HG02981 (cell line): ENCODE measurements around the gene OBP2B.
"Not testable (repeated sequence)": the region's sequence is repeated elsewhere in the genome, so short reads cannot be mapped to it uniquely, and the experiment has no call there.

Experiments used
- ATAC-seq: cut with Tn5 transposase; IDR thresholded peaks from one replicate; pipeline ENCODE4 v1.9.1; 2021; ENCODE audit warnings: mild to moderate bottlenecking, moderate library complexity; ENCODE audit not compliant: unreplicated experiment

The OBP2B gene

DNA sequence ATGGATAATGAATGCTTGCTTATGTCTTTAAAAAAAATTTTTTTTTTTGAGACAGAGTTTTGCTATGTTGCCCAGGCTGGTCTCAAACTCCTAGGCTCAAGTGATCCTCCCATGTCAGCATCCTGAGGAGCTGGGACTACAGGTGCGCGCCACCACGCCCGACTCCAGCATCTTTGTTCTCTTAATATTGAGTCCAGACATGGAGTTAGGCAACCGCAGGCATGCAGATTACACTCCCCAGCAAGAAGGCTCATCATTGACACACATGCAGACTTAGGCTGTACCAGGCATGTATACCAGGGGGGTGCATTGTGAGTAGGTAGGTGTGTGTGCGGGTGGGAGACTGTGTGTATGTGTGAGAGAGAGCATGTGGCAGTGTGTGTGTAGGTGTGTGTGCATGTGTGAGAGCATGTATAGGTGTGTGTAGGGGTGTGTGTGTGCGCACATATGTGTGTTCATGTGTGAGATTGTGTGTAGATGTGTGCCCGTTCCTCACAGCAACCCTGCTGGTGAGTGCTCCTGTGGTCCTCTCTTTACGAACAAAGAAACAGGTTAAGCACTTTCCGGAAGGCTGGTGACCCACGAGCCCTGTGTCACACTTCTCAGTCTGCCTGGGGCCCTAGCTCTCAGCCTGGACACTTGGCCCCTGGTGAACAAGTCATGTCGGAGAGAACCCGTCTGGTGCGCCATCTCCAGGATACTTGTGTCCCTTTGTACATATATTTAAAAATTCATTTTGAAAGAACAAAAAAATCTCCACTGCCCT, 6.2 kb downstream of the OBP2B start:
- no peak for ATAC-seq

DNA sequence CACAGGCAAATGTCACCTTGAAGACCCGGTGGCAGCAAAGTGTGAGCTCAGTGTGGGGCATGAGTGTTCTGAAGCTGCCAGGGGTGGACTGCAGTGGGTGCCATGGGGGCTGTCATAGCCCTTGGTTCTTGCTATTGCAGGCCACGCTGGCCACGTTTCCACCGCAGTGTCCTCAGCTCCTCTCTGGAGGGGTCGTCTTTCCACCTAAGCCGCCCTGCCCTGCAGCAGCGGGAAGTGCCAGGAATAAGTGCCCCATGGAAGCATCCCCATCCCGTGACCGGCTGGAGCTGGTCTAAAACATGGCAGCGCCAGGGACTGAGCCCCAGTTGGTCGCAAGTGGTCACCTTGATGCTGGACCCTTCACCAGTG, 6.9 kb downstream of the OBP2B start:
- ATAC-seq, result no peak

DNA sequence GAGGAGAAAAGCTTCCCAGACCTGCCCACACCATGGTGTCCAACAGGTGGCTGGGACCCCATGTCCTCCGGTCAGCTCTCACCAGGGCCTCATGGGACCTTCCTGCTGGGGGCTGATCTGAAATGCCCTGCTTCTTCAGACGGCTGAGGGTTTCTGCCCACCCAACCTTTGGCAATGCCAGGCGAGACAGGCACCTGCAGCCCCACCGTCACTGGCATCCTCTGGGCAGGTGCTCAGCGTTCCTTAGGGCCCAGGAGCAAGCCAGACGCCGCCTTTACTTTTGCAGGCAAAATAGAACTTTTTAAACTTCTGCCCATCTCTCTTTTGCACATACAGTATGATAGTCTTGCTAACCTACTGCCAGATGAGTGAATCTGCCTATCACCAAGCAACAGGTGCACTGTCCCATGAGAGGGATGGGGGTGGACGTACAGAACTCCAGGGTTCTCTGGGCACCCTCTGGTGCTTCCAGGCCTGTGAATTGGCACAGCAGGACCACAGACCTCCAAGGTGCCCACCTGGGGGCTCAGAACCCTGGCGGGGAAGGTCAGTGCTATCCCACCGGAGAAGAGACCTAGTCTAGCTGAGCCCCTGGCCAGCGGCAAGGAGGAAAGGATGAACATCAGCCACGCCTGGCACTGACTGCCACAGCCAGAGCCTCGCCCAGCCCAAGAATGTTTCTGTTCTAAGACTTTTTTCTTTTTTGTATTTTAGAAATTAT, 7.5 kb downstream of the OBP2B start:
- ATAC-seq, result no peak

DNA sequence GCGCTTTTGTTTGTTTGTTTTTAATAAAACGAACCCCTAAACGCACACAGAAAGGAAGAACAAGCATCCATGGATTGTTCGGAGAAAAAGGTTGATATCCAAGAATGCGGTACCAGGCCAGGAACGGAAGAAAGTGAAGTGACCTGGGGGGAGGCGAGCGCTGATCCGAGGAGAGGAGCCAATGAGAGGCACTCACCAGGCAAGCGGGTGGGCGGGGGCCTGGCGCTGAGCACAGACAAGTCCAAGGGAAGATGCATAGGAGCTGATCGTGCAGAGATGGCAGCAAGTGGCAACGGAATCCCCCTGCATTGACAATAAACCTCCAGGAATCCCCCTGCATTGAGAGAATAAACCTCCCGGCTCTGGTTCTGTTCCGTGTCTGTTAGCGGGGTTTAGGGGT, 8.4 kb downstream of the OBP2B start:
- ATAC-seq, result no peak

DNA sequence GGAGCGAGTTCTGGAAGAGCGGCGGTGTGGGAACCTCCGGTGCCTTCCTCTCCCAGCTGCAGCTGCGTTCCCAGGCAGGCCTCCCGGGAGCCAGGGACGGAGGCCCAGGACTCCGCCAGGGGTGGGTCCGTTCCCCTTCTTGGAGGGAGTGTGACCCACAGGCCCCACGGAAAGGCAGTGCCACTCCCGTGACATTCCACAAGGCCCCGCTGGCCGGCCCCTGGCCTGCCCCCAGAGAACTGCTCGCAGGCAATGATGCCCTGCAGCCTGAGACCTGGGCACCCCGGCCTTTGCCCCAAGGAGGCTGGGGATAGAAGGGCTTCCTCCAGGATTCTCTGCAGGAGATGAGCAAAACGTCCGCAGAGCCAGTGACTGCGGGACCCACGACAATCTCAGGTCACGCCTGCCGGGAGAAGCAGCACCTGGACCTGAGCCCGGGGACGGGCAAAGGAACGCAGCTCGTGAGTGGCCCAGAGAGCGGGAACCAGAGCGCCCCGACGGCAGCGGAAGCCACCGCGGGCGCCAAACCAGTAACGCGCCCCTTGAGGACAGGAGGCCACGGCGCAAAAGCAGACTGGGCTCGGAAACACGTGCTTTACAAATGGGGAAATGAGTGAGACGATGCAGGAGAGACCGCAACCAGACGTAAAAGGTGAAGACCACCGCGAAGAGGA, 9.3 kb downstream of the OBP2B start:
- no peak for ATAC-seq

DNA sequence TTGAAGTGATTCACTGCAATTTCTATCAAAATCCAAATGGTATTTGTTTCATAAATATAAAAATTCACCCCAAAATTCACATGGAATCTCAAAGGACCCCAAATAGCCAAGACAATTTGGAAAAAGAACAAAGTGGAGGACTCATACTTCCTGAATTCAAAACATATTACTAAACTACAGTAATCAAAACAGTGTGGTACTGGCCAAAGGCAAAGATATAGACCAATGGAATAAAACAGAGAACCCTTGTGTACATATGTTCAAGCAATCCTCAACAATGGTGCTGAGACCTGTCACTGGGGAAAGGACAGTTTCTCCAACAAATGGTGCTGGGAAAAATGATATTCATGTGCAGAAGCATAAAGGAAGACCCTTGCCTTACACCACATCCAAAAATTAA, 14.0 kb downstream of the OBP2B start:
- ATAC-seq, result no peak

DNA sequence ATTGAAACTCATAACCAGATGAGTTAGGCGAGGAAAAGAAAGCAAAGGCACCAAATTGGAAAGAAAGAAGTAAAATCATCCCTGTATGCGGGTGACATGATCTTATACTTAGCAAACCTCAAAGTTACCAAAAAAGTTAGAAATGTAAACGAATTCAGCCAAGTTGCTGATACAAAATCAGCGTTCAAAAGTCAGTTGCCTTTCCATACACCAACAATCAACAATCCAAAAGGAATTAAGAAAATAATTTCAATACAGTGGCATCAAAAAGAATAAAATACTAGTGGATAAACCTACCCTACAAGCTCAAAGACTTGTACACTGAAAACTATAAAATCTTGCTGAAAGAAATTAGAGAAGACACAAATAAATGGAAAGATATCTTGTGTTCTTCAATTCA, 14.5 kb downstream of the OBP2B start:
- no peak for ATAC-seq

DNA sequence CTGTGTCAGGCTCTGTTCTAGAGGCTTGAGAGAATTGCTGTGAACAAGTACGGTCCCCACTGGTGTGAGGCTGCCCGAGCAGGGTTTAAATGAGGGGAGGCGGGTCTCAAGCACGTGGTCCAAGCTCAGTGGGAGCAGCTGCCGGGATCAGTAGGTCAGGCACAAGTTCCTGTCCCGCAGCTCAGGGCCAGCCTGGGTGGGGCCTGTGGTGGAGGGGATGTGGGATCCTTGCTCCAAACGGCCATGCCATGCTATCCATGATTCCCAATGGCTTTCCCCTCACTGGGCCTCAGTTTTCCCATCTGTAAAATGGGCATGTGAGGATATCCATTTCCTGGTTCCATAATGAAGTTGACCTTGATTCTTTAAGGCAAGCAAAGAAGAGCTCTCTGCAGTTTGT, 17.1 kb downstream of the OBP2B start:
- ATAC-seq, result no peak

DNA sequence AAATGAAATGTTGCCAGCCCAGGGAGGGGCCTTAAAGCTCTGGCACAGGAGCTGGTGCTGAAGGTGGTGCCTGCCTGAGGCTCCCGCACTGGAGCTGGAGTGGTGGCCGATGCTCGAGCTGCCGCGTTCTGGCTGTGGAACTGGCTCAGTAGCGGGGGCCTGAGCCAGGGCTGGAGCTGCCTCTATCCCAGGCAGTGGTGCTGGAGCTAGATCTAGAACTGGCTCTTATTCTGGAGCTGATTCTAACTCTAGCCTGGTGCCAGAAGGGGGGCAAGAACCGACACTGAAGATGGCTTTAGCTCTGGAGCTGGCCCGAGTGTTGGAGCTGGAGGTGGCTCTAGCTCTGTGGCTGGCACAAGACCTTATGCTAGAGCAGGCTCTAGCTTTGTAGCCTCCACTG, 19.2 kb downstream of the OBP2B start:
- ATAC-seq, result no peak

DNA sequence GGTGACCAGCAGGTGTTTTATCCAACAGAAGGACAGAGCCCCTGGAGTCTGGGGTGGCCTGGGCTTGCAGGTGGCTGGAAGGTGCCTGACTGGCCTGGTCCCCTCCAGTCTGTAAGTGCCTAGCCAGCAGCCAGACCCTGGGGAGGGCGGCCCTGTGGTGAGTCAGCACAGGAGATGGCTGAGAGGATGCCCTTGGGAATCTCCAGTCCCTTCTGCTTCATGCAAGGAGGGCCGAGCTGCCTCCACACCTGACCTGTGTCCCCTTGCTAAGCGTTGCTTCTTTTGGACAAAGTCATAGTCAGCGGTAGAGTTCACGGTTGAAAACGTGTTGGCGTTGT, 20.2 kb downstream of the OBP2B start:
- ATAC-seq, result no peak

DNA sequence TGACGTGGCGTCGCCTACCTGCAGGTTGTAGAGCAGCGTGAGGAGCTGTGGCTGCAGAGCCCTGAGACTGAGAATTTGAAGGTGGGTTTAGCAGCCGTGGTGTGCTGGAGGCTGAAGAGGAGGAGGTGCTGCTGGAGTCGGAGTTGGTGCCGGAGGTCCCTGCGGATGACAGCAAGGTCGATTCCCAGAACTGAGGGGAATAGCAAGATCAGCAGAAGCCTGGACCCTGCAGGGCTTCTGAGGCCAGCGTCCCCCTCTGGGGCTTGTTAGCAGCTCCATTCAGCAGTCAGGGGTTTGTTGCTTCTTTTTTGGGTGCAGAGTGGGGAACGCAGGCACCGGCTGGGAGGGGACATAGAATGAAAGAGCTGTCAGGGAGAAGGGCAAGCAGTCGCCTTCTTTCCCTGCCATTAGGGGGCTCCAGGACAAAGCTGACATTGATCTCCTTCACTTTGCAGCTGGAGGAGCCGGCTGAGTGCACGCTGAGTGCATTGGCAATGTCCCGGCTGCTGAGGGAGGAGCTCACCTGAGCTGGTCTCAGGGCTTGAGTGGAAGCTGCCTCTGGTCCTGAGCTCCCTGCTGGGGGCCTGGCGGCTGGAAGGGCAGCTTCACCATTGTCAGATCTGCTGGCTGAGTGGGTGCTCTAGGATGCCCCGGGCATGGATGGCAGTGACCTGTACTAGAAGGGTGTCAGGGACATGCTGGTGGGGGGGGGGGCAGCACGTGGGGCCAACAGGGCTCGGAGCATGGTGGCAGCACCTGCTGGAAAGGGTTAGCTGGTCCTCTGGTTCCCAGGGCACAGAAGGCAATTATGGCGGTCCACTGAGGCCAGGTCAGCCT, 20.8 kb downstream of the OBP2B start:
- no peak for ATAC-seq

DNA sequence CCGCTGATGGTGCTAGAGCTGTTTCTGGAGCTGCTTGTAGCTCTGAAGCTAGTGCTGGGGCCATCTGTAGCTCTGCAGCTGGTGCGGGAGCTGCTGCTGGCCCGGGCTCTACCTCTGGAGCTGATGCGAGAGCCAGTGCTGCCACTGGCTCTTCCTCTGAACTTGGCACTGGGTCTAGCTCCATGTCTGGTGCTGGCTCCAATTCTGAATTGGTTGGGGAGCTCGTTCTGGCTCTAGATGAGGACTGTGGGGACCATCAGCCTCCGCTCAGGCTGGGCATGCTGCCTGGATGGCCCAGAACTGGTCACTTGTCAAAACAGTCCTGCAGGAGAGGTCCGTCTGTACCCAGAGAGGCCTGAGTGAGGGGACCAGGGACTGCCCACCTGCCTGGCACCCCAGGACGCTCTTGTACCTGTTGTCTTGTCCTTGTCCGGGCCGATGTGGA, 21.5 kb downstream of the OBP2B start:
- no peak for ATAC-seq

DNA sequence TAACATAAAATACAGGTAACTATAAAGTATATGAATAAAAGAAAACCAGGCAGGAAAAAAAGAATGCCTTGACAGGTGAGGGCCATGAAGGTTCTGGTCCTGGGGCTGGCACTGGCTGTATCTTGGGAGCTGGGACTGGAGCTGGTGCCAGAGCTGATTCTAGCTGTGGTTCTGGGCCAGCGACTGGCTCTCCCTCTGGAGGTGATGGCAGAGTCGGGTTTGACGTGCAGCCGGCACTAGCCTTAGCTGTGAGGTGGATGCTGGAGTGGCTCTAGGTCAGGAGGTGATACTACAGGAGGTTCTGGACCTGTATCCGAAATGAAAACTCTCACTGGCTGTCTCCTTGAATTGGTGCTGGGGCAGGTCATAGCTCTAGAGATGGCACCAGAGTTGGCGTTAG, 22.3 kb downstream of the OBP2B start:
- no peak for ATAC-seq

DNA sequence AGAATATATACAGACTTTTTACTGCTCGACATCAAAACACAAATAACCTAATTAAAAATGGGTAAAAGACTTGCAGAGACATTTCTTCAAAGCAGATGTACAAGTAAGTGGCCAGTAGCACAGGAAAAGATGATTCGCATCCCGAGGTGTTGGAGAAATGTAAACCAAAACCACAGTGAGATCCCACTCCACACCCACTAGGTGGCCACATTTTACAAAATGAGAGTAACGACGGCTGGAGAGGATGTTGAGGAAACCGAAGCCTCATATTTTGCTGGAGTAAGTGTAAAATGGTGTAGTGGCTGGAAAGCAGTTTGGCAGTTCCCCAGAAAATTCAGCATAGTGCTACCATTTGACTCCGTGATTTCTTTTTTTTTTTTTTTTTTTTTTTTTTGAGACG, 24.1 kb downstream of the OBP2B start:
- ATAC-seq, result no peak

DNA sequence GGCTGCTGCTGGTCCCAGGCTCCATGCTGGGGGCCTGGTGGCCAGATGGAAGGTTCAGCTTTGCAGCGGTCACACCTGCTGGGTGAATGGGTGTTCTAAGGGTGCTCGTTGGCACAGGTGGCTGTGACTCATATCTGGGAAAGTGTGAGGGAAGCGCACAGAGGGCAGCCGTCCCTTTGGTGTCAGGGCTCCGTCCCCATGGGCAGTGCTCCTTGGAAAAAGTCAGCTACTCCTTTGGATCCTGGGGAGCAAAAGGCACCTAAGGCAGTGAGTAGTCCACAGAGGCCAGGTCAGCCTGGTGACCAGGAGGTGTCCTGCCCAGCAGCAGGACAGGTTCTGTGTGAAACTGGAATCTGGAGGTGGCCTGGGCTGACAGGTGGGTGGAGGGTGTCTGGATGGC, 26.9 kb downstream of the OBP2B start:
- no peak for ATAC-seq

DNA sequence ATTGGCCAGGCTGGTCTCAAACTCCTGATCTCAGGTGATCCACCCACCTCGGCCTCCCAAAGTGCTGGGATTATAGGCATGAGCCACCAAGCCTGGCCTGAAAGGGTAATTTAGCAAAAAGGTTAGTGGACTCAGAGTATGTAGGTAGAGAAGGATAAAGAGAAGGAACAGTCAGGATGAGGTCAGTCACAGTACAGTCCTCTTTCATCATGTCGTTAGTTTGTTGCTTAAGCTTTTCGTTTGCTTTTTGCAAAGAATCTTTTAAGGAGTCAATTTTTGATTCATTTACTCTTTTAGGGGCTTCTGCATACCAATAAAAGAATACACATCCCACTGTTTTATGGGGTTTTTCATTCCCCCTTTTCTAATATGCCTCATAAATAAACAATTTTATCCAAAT, 27.5 kb downstream of the OBP2B start:
- ATAC-seq, result no peak

DNA sequence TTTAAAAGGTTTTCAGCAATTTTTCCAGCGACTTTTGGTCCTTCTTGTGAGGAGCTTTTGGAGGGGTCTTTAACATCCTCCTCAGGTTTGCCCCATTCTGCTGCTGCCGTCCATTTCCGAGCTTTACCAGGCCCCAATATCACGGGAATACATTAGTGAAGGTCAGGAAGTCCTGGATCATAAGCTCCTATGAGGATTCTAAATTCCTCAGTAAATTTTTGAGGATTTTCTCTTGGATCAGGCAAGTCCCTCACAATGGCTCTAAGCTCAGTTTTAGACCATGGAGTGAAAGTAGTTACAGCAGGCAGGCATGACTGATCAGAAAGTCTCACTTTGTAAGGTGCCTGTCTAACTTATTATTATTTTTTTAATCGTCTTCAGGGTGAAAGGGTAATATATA, 28.1 kb downstream of the OBP2B start:
- no peak for ATAC-seq

DNA sequence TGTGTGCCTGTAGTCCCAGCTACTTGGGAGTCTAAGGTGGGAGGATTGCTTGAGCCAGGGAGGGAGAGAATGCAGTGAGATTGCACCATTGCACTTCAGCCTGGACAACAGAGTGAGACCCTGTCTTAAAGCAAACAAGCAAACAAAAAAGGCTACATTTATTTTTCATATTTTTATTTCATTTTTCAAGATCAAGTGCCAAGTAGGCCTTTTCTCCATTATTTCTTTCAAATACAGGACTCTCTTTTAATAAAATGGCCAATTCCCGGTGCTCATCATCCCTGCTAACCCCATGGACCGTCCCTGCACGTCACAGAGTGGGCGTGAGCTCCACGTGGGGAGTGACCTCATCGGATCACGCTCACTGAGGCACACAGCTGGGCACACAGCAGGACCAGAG, 36.0 kb downstream of the OBP2B start:
- ATAC-seq, result no peak

DNA sequence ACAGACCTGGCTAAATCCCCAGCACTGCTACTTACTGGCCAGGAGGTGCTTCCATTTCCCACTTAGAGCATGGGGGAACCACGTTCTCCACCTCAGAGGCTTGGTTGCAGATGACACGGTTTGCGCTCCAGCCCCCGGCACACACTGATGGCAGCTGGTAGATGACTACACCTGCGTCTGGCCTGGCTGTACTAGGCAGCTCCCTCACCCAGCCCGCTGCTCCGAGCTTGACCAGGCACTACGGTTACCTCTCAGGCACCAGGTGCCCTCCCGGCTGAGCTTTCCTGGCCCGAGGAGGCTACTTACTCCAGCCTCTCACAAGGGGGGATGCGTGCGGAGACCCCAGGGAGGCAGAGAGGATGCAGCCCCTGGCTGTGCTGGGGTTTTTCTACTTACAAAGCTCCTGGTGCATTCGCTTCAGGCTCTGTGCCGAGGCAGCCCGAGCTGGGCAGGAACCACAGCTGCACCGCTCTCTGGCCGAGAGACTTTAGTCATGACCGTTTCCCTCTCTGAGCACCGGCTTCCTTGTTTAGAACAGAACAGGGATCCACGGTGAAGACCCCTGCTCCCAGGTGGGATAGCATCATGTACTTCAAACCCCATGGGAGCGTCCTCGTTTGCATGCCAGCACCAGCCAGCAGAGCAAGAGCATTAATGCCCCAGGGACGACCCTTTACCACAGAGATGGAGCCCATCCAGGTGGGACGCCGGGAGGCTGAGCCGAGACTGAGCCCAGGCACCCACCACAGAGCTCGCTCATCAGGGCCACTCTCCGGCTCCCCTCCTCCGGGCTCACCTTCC, 37.7 kb downstream of the OBP2B start:
- no peak for ATAC-seq

DNA sequence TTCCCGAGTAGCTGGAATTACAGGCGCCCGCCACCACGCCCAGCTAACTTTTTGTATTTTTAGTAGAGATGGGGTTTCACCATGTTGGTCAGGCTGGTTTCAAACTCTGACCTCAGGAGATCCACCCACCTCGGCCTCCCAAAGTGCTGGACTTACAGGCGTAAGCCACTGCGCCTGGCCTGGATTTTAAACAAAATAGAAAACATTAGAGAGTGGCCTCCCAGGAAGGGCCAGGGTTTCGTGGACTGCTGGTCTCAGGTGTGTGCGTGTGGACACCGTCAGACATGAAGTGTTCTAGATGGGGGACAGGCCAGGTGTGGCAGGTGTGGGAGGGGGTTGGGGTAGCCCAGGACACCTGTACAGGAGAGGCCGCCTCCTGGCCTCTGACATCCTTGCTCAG, 38.3 kb downstream of the OBP2B start:
- no peak for ATAC-seq

DNA sequence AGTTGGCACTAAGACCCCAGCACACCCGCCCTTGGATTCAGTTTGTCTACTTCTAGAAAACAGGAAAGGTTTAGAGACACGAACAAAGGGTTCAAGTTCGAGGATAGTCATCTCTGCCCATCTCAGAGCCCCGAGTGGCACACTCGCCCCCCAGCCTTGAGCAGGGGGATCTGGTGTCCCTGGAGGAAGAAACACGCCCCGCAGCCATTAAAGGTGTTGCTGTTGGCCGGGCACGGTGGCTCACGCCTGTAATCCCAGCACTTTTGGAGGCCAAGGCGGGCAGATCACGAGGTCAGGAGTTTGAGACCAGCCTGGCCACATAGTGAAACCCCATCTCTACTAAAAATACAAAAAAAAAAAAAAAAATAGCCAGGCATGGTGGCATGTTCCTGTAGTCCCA, 39.4 kb downstream of the OBP2B start:
- not testable (repeated sequence) for ATAC-seq
